Gastroesophageal sphincter (tissue), 3 donors: ENCODE data around the gene CLEC4F.

ENCODE experiments used
- EP300 ChIP-seq: sonication (generic); formaldehyde crosslinking; IDR thresholded peaks from one replicate; pipeline ENCODE4 v1.6.1; 2017; ENCODE audit warnings: antibody characterized with exemption, mild to moderate bottlenecking
- POLR2AphosphoS5 ChIP-seq: sonication (generic); formaldehyde crosslinking; IDR thresholded peaks from one replicate; pipeline ENCODE4 v1.6.1; 2017; ENCODE audit warnings: antibody characterized with exemption
- TF ChIP-seq, protein P1 (sequence below), 4 experiments: fragments of 200-600 bp in 2 of 4; fragments of 450-650 bp in 2 of 4; sonication (generic) in 1 of 4; IDR thresholded peaks; one replicate each; pipeline ENCODE4 v1.5.1; 2017 to 2019; ENCODE audit warnings: antibody characterized with exemption in 4 of 4, mild to moderate bottlenecking in 2 of 4, moderate library complexity in 2 of 4

DNA sequence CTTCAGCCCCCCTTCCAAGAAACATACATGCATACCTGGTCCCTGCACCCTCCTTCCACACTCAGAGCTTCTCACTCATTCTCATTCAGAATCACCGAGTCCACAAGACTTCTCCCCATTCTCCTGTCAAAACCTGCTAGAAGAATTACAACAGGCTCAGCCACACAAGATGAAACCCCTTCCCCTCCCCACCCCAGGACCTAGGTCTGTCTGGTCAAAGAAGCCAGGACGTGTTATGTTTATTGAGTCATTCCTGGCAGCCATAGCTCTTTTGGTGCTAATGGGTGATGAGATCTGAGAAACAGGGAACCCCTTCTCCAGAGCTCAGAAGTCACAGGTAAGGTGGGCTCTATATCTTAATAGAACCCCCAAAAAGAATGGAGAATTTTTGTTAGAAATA, 50.9 kb downstream of the CLEC4F start:
- TF ChIP-seq, protein P1, sequence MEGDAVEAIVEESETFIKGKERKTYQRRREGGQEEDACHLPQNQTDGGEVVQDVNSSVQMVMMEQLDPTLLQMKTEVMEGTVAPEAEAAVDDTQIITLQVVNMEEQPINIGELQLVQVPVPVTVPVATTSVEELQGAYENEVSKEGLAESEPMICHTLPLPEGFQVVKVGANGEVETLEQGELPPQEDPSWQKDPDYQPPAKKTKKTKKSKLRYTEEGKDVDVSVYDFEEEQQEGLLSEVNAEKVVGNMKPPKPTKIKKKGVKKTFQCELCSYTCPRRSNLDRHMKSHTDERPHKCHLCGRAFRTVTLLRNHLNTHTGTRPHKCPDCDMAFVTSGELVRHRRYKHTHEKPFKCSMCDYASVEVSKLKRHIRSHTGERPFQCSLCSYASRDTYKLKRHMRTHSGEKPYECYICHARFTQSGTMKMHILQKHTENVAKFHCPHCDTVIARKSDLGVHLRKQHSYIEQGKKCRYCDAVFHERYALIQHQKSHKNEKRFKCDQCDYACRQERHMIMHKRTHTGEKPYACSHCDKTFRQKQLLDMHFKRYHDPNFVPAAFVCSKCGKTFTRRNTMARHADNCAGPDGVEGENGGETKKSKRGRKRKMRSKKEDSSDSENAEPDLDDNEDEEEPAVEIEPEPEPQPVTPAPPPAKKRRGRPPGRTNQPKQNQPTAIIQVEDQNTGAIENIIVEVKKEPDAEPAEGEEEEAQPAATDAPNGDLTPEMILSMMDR (IDR thresholded peaks at IDR 0.05): no peak
- no peak for TF ChIP-seq POLR2AphosphoS5
- no peak for TF ChIP-seq EP300
